Thyroid gland (tissue), 4 donors: ENCODE data around the gene KLHL34.

Experiments used
- CTCF ChIP-seq, 6 experiments: fragments of 200-600 bp in 3 of 6; fragments of 450-650 bp in 3 of 6; sonication (generic) in 3 of 6; IDR thresholded peaks; one replicate each; pipeline ENCODE4 v1.5.1; 2016 to 2019; ENCODE audit warnings: antibody characterized with exemption in 6 of 6, mild to moderate bottlenecking in 2 of 6, inconsistent platforms in 1 of 6, moderate library complexity in 1 of 6
- POLR2A ChIP-seq, 2 donors: fragments of 450-650 bp; IDR thresholded peaks; one replicate each; pipeline ENCODE4 v1.6.1; 2017; ENCODE audit warnings: antibody characterized with exemption in 2 of 2, mild to moderate bottlenecking in 2 of 2, moderate library complexity in 1 of 2

DNA sequence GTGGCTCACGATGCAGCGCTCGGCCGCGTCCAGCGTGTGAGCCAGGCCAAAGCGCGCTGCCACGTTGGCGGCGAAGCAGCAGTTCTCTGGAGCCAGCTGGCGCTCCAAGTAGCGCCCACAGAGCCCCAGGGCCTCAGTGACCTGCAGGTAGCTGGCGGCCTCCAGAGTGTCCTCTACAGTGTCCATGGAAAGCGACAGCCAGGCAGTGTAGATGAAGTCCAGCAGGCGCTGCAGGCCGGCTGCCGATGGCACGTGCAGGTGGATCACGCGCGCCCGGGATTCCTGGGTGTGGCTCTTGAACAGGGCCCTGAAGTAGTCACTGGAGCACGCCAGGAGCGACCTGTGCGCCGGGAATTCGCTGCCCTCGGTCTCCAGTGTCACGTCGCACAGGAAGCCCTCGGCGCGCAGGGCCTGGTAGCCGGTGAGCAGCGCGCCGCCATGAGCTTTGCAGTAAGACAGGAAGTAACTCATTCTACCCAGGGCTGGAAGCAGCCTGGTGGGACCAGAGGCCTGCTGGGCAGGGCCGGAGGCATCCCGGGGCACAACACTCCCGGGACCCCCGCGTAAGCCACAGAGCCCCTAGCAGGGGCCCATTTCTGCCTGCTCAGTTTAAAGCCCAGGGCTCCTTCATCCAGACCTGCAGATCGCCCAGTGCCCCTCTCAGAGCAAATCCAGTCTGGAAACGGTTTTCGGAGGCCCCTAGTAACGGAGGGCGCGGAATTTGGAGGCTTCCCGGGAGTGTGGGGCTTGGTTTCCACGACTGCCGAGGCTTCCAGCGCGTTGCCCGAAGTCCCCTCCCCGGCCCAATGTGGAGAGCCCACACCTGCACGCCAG lies 595 bp downstream of the KLHL34 start:
- TF ChIP-seq CTCF (IDR thresholded peaks at IDR 0.05): no peak
- TF ChIP-seq POLR2A (IDR thresholded peaks at IDR 0.05): no peak
